ENCODE results near the gene CHAT. TPM values are rescaled to one million over a fixed set of nuclear protein-coding genes. Genes with fewer than 3 reads are reported as not detected.

CHAT gene
- total RNA-seq, 2 experiments from 2014 or later = not detected

GRCh38 chr10:49645417-49645816 lies 31.6 kb downstream of the CHAT start:
- Mint-ChIP-seq H3K27ac (no peak overlapping the region), H3K4me1 (ENCODE audit: low read depth) (peaks cover 27% of the 10 kb centered on the region), H3K27me3 (ENCODE audit: low read depth) (peaks cover 10% of the 10 kb centered on the region), H3K4me3 (no peak overlapping the region), H3K36me3 (ENCODE audit: low read depth) (no peaks in the 10 kb centered on the region), H3K9me3 (ENCODE audit: insufficient read depth) (no peaks in the 10 kb centered on the region)
- ATAC-seq (no peak), DNase-seq (no peak)
- POLR2A ChIA-PET = no interaction called here
- CTCF ChIA-PET = no interaction called here

DNA sequence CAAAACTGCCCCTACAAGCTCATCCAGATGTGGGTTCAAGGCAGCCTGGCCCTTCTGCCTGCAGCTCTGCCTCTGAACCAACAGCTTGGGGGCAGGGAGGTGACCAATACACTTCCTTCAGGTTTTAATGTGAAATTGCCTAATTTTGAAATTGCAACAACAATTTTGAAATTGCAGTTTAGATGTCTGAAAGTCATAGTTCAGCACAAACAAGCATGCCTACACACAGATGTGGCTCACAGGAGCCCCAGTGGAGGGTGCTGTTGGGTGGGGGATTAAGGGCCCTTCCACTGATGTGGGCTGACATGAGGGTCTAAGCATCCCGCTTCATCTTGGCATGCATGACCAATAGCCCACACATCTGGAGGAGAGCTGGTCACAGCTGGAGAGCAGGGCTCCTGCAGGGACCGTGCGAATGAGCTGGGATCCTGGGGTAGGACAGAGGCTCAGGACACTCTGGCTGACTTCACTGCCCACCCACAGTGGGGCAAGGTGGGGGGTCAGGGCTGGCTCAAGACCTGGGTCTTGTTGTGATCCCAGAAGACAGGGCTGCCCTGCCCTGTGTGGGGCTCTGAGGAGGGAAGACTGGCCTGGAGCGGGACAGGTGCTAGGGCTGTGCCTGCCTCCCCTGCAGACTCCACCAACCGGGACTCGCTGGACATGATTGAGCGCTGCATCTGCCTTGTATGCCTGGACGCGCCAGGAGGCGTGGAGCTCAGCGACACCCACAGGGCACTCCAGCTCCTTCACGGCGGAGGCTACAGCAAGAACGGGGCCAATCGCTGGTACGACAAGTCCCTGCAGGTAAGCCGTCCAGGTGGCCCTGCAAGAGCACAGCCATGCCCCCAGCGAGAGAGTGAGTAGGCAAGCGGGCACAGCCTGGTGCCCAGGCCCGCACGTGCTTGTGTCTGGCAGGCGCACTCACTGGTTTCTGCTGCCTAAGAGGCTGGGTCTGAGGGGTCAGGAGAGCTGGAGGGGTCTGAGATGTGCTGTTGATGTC lies 32.3 kb downstream of the CHAT start:
- Mint-ChIP-seq H3K27me3 (ENCODE audit: low read depth) (peaks cover 10% of the 10 kb centered on the region), H3K36me3 (ENCODE audit: low read depth) (no peaks in the 10 kb centered on the region), H3K9me3 (ENCODE audit: insufficient read depth) (no peaks in the 10 kb centered on the region), H3K27ac (no peak overlapping the region), H3K4me3 (no peak overlapping the region), H3K4me1 (ENCODE audit: low read depth) (peaks cover 29% of the 10 kb centered on the region)
- CTCF ChIA-PET = no interaction called here
- ATAC-seq = no peak
- POLR2A ChIA-PET = no interaction called here
- no peak for DNase-seq

GRCh38 chr10:49647554-49647953 lies 33.7 kb downstream of the CHAT start:
- CTCF ChIA-PET = no interaction called here

GRCh38 chr10:49647985-49648795 lies 34.4 kb downstream of the CHAT start:
- Mint-ChIP-seq H3K9me3 (ENCODE audit: insufficient read depth) (no peaks in the 10 kb centered on the region), H3K4me1 (ENCODE audit: low read depth) (peaks cover 29% of the 10 kb centered on the region), H3K36me3 (ENCODE audit: low read depth) (no peaks in the 10 kb centered on the region), H3K27me3 (ENCODE audit: low read depth) (peaks cover 6% of the 10 kb centered on the region), H3K27ac (no peak overlapping the region), H3K4me3 (no peak overlapping the region)
- ATAC-seq = no peak
- CTCF ChIA-PET = no interaction called here
- POLR2A ChIA-PET = no interaction called here
- peak; percentile 16 for DNase-seq

More at GRCh38 chr10:49647554-49647953, 33.7 kb downstream of the CHAT start:
- H3K4me1 Mint-ChIP-seq (ENCODE audit: low read depth) = peaks cover 29% of the 10 kb centered on the region
- no peaks in the 10 kb centered on the region for H3K9me3 Mint-ChIP-seq (ENCODE audit: insufficient read depth)
- H3K27me3 Mint-ChIP-seq (ENCODE audit: low read depth) = peaks cover 6% of the 10 kb centered on the region
- H3K27ac Mint-ChIP-seq = no peak overlapping the region
- DNase-seq = no peak
- H3K36me3 Mint-ChIP-seq (ENCODE audit: low read depth) = no peaks in the 10 kb centered on the region
- POLR2A ChIA-PET = no interaction called here
- no peak overlapping the region for H3K4me3 Mint-ChIP-seq
- ATAC-seq = no peak

GRCh38 chr10:49649294-49649693 lies 35.5 kb downstream of the CHAT start:
- ChIA-PET POLR2A (interaction anchor here (1.0 kb wide), 1 partner anchor 110 kb away, joined by 3 read pairs; the partner anchor contains the start of gene ERCC6), CTCF (interaction anchor here (1.4 kb wide), 1 partner anchor 56 kb away, joined by 5 read pairs; no protein-coding TSS in a partner anchor)
- no peaks in the 10 kb centered on the region for H3K36me3 Mint-ChIP-seq (ENCODE audit: low read depth)
- H3K27me3 Mint-ChIP-seq (ENCODE audit: low read depth) = peaks cover 9% of the 10 kb centered on the region
- peaks cover 29% of the 10 kb centered on the region for H3K4me1 Mint-ChIP-seq (ENCODE audit: low read depth)
- ATAC-seq (peak; percentile 86), DNase-seq (peak; percentile 81)
- H3K27ac Mint-ChIP-seq = peak overlapping the region; percentile 75
- H3K4me3 Mint-ChIP-seq = no peak overlapping the region
- H3K9me3 Mint-ChIP-seq (ENCODE audit: insufficient read depth) = no peaks in the 10 kb centered on the region

DNA sequence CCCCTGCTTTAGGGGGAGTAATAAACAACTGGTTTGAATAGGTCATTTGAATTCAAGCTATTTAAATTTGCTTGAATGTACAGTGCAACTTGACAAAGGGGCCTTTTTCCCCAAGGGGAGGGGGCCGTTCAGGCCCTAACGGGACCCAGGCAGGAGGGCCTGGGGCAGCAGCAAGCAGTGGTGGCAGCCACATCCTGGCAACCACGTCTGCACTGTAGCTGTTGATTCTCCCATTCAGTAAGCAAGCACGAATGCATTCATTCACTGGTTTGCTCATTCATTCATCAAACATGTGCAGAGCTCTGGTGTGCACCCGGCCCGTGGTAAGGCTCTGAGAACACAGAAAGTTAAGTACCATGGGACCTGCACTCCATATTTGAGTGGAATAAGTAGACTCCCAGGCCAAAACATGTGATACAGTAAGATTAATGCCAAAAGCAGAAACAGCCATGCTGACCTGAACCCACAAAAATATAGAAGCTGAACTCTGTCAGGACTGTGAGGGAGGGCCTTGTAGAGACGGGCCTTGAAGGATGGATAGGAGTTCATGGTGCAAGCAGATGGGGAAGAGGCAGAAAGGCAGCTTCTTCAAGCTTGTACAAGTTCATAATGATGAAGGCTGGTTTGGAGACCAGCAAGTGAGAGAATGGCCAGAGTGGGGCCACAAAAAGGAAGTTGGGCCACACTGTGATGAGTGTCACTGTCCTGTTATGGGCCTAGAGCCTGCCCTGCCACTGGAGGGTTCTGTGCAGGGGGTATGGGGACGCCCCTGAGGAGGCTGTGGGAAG lies 36.3 kb downstream of the CHAT start:
- Mint-ChIP-seq H3K36me3 (ENCODE audit: low read depth) (no peaks in the 10 kb centered on the region), H3K27me3 (ENCODE audit: low read depth) (peaks cover 11% of the 10 kb centered on the region), H3K4me3 (no peak overlapping the region), H3K9me3 (ENCODE audit: insufficient read depth) (no peaks in the 10 kb centered on the region), H3K4me1 (ENCODE audit: low read depth) (peaks cover 29% of the 10 kb centered on the region), H3K27ac (peak overlapping the region; percentile 75)
- POLR2A ChIA-PET = interaction anchor here (1.0 kb wide), 1 partner anchor 111 kb away, joined by 3 read pairs; the partner anchor contains the start of gene ERCC6
- peak; percentile 38 for DNase-seq
- CTCF ChIA-PET = interaction anchor here (1.4 kb wide), 1 partner anchor 57 kb away, joined by 5 read pairs; no protein-coding TSS in a partner anchor
- ATAC-seq = peak; percentile 39

GRCh38 chr10:49650724-49651034 lies 36.8 kb downstream of the CHAT start:
- H3K4me3 Mint-ChIP-seq = no peak overlapping the region
- ATAC-seq (no peak), DNase-seq (no peak)
- H3K27me3 Mint-ChIP-seq (ENCODE audit: low read depth) = peaks cover 8% of the 10 kb centered on the region
- H3K9me3 Mint-ChIP-seq (ENCODE audit: insufficient read depth) = no peaks in the 10 kb centered on the region
- CTCF ChIA-PET = no interaction called here
- no peaks in the 10 kb centered on the region for H3K36me3 Mint-ChIP-seq (ENCODE audit: low read depth)
- peaks cover 29% of the 10 kb centered on the region for H3K4me1 Mint-ChIP-seq (ENCODE audit: low read depth)
- POLR2A ChIA-PET = no interaction called here
- H3K27ac Mint-ChIP-seq = peak overlapping the region; percentile 53

DNA sequence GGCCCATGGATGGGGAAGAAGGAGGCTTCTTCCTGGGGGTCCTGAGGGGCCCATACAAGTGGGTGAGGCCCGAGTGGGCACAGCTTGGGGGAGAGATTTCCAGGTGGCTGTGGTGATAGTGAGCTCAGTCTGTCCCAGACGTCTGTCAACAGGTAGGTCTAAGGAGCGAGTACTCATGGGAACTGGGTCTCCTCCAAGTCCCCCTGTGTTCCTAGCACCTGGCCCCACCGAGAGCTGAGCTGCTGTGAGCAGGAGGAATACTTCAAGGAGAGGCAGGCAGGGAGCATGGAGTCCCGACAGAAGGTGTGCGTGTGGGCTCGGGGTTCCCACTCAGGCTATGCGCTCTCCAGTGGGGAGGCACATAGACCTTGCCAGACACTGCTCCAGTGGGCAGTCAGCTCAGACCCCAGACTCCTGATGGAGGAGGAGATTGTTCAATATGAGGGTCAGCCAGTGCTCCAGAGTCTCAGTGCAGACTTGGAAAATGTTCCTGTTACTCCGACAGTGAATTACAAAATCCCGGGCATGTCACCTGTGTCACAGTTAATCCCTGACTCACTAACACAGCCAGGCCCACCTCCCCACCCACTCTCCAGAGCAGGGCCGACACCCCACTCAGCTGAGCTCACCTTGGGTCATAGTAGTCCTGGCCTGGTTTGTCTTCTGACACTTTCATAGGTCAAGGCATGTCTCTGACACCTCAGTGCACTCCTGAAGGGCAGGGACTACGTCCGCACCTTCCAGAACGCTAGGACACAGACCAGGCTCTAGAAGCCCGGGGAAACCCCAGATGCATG lies 37.4 kb downstream of the CHAT start:
- ATAC-seq (no peak), DNase-seq (no peak)
- ChIA-PET CTCF (no interaction called here), POLR2A (no interaction called here)
- H3K4me3 Mint-ChIP-seq = no peak overlapping the region
- peaks cover 8% of the 10 kb centered on the region for H3K27me3 Mint-ChIP-seq (ENCODE audit: low read depth)
- H3K27ac Mint-ChIP-seq = no peak overlapping the region
- H3K9me3 Mint-ChIP-seq (ENCODE audit: insufficient read depth) = no peaks in the 10 kb centered on the region
- no peaks in the 10 kb centered on the region for H3K36me3 Mint-ChIP-seq (ENCODE audit: low read depth)
- peaks cover 29% of the 10 kb centered on the region for H3K4me1 Mint-ChIP-seq (ENCODE audit: low read depth)

- DNase-seq (no peak), ATAC-seq (no peak)
- H3K4me1 Mint-ChIP-seq (ENCODE audit: low read depth) = peaks cover 29% of the 10 kb centered on the region
- no peak overlapping the region for H3K27ac Mint-ChIP-seq
- CTCF ChIA-PET = no interaction called here
- POLR2A ChIA-PET = no interaction called here
- H3K27me3 Mint-ChIP-seq (ENCODE audit: low read depth) = peaks cover 12% of the 10 kb centered on the region
- no peak overlapping the region for H3K4me3 Mint-ChIP-seq
- H3K9me3 Mint-ChIP-seq (ENCODE audit: insufficient read depth) = no peaks in the 10 kb centered on the region
- no peaks in the 10 kb centered on the region for H3K36me3 Mint-ChIP-seq (ENCODE audit: low read depth)
Measured at GRCh38 chr10:49651917-49652316, 38.1 kb downstream of the CHAT start.

- no peak overlapping the region for H3K27ac Mint-ChIP-seq
- POLR2A ChIA-PET = no interaction called here
- H3K4me1 Mint-ChIP-seq (ENCODE audit: low read depth) = peaks cover 28% of the 10 kb centered on the region
- ATAC-seq (no peak), DNase-seq (no peak)
- H3K4me3 Mint-ChIP-seq = no peak overlapping the region
- H3K27me3 Mint-ChIP-seq (ENCODE audit: low read depth) = peaks cover 12% of the 10 kb centered on the region
- no peaks in the 10 kb centered on the region for H3K36me3 Mint-ChIP-seq (ENCODE audit: low read depth)
- H3K9me3 Mint-ChIP-seq (ENCODE audit: insufficient read depth) = no peaks in the 10 kb centered on the region
- CTCF ChIA-PET = no interaction called here
Measured at GRCh38 chr10:49652421-49653272, 38.8 kb downstream of the CHAT start.
